A673 (cell line): Measurements from ENCODE around the gene IGFBP2. TPM values are rescaled to one million over a fixed set of nuclear protein-coding genes. Genes with fewer than 3 reads are reported as not detected.

ENCODE experiments used
- BruUV-seq: library from RNA; stranded (reverse); fragments of 400-500 nt; replicated peaks from 2 replicates; lab custom pipeline; 2021; lab: Mats Ljungman, UMichigan
- CTCF ChIA-PET: fragments of 300-600 bp; sonication (Branson Sonifier 250); formaldehyde crosslinking; loops from one replicate; lab custom pipeline; 2022; ENCODE audit warnings: antibody characterized with exemption; lab: Charles Lee
- POLR2A ChIA-PET: fragments of 300-600 bp; sonication (Branson Sonifier 250); formaldehyde crosslinking; loops from one replicate; lab custom pipeline; 2022; ENCODE audit warnings: antibody characterized with exemption; ENCODE audit not compliant: low non-redundant PET; lab: Charles Lee
- DNase-seq: peaks from one replicate; pipeline ENCODE4 v3.0.0-alpha.2; 2015; ENCODE audit warnings: low spot score
- H3K27ac ChIP-seq: fragments of 200-600 bp; sonication (generic); 2 replicates; pipeline ENCODE4 v1.5.1; 2016; ENCODE audit warnings: mixed run types, low read depth, mild to moderate bottlenecking, mixed read lengths, antibody characterized with exemption, low read length; ENCODE audit not compliant: poor library complexity, severe bottlenecking
- H3K27me3 ChIP-seq: fragments of 200-600 bp; sonication (generic); replicated peaks from 2 replicates; pipeline ENCODE4 v1.6.1; 2017; ENCODE audit warnings: mixed run types, low read depth, mild to moderate bottlenecking, mixed read lengths, antibody characterized with exemption, low read length; ENCODE audit not compliant: insufficient read depth, poor library complexity
- H3K36me3 ChIP-seq: fragments of 200-600 bp; sonication (generic); 2 replicates; pipeline ENCODE4 v1.6.1; 2016; ENCODE audit warnings: mixed run types, mild to moderate bottlenecking, mixed read lengths, antibody characterized with exemption, low read length; ENCODE audit not compliant: insufficient read depth, poor library complexity, severe bottlenecking
- H3K4me1 ChIP-seq: fragments of 200-600 bp; sonication (generic); 2 replicates; pipeline ENCODE4 v1.6.1; 2017; ENCODE audit warnings: mixed run types, mild to moderate bottlenecking, mixed read lengths, antibody characterized with exemption, low read length; ENCODE audit not compliant: insufficient read depth, poor library complexity, severe bottlenecking
- H3K4me3 ChIP-seq: fragments of 200-600 bp; sonication (generic); 2 replicates; pipeline ENCODE4 v1.5.1; 2016; ENCODE audit warnings: low read depth, mixed run types, mild to moderate bottlenecking, mixed read lengths, low read length; ENCODE audit not compliant: poor library complexity, severe bottlenecking
- H3K9me3 ChIP-seq: fragments of 200-600 bp; sonication (generic); 2 replicates; pipeline ENCODE4 v1.6.1; 2016; ENCODE audit warnings: mixed run types, low read depth, mild to moderate bottlenecking, mixed read lengths, antibody characterized with exemption, low read length; ENCODE audit not compliant: poor library complexity, severe bottlenecking
- CTCF ChIP-seq: fragments of 300-800, 200-600 bp; sonication (generic); conservative IDR thresholded peaks from 2 replicates; pipeline ENCODE4 v1.5.1; 2017; ENCODE audit warnings: low read depth, mild to moderate bottlenecking, antibody characterized with exemption, low read length, moderate library complexity, mixed read lengths
- EZH2 ChIP-seq: fragments of 200-600 bp; sonication (generic); IDR thresholded peaks from 2 replicates; pipeline ENCODE4 v1.6.1; 2017; ENCODE audit warnings: borderline replicate concordance, low read depth, mild to moderate bottlenecking, mixed read lengths, antibody characterized with exemption, low read length; ENCODE audit not compliant: poor library complexity, severe bottlenecking
- intact Hi-C: fragments of 100-400 bp; cut with micrococcal nuclease; formaldehyde crosslinking; loops from one replicate; pipeline ENCODE4 v1.10.0; 2022; ENCODE audit not compliant: unreplicated experiment
- total RNA-seq: library from RNA; stranded (reverse); gene quantifications from 2 replicates; pipeline ENCODE4 v1.2.3, GENCODE V29; 2021

The IGFBP2 gene
- total RNA-seq, 1 experiment from 2014 or later: 614 TPM

DNA sequence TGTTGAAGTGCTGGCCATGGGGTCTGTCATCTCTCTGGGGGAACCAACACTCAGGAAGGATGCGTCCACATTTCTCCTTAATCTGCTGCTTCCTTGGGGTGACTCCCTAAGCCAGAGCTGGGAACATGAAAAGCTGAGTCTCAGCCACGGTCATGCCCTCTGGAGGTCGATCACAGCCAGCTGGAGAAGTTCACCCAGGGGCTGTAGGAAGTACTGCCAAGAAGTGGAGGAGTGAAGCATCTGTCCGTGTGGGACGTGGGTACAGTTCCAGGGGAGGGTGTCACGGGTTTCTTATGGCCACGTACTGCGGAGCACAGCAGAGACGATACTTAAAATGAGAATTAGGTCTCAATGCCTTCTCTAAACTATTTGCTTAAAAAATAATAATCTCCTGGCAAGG, 42.4 kb upstream of the IGFBP2 start:
- BruUV-seq: no TSS peak
- no peak overlapping the region for H3K4me3 ChIP-seq
- POLR2A ChIA-PET: no interaction called here
- H3K36me3 ChIP-seq: no peaks in the 10 kb centered on the region
- CTCF ChIA-PET: no interaction called here
- no peaks in the 10 kb centered on the region for H3K27me3 ChIP-seq
- H3K27ac ChIP-seq: peak overlapping the region; percentile 40
- TF ChIP-seq CTCF (no peak), EZH2 (no peak)
- H3K9me3 ChIP-seq: no peaks in the 10 kb centered on the region
- intact Hi-C loops: no loop called here
- H3K4me1 ChIP-seq: peaks cover 37% of the 10 kb centered on the region
- no peak for DNase-seq

- Histone ChIP-seq H3K4me1 (peaks cover 42% of the 10 kb centered on the region), H3K9me3 (no peaks in the 10 kb centered on the region), H3K36me3 (no peaks in the 10 kb centered on the region), H3K27me3 (no peaks in the 10 kb centered on the region), H3K4me3 (no peak overlapping the region), H3K27ac (no peak overlapping the region)
- ChIA-PET POLR2A (no interaction called here), CTCF (no interaction called here)
- no peak for TF ChIP-seq CTCF
- no peak for TF ChIP-seq EZH2
- intact Hi-C loops: no loop called here
- BruUV-seq: no TSS peak
- DNase-seq: no peak
These were observed 41.7 kb upstream of the IGFBP2 start for GRCh38 chr2:216591480-216591879.

DNA sequence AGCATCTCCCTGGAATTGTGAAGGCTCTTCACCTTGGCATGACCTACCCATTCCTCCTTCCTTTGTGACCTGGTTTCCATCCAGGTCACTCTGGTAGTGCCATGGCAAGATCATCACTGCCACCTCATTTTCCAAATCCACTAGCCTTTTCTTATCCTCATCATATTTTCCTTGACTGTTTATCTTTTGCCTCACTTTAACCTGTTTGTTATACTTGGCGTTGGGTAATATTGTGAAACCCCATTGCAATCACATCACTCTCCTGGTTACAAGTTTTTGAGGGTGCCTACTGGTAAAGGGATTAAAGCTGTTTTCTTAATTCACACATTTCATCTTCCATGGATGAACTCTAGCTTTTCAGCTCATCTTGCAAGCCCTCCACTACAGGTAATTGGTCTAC, 39.1 kb upstream of the IGFBP2 start:
- intact Hi-C loops: no loop called here
- Histone ChIP-seq H3K27ac (no peak overlapping the region), H3K4me3 (no peak overlapping the region), H3K9me3 (no peaks in the 10 kb centered on the region), H3K4me1 (peaks cover 54% of the 10 kb centered on the region), H3K27me3 (no peaks in the 10 kb centered on the region), H3K36me3 (no peaks in the 10 kb centered on the region)
- no TSS peak for BruUV-seq
- CTCF ChIA-PET: no interaction called here
- DNase-seq: no peak
- no peak for TF ChIP-seq EZH2
- TF ChIP-seq CTCF: no peak
- POLR2A ChIA-PET: interaction anchor here (0.6 kb wide), 1 partner anchor 20 kb away, joined by 5 read pairs; no protein-coding TSS in a partner anchor
